Colonic mucosa (tissue), 4 donors: ENCODE data around the gene EZH2. TPM values are rescaled to one million over a fixed set of nuclear protein-coding genes. Genes with fewer than 3 reads are reported as not detected.

Experiments used
- DNase-seq: peaks from one replicate; pipeline ENCODE4 v3.0.0-alpha.2; 2020
- H3K27ac ChIP-seq: fragments of 200-600 bp; one replicate; pipeline ENCODE4 v1.8.0; 2021
- H3K27me3 ChIP-seq: fragments of 200-600 bp; one replicate; pipeline ENCODE4 v1.8.0; 2021
- H3K36me3 ChIP-seq: fragments of 200-600 bp; one replicate; pipeline ENCODE4 v1.8.0; 2021
- H3K4me1 ChIP-seq: fragments of 200-600 bp; one replicate; pipeline ENCODE4 v1.8.0; 2021; ENCODE audit warnings: mild to moderate bottlenecking
- H3K4me3 ChIP-seq: fragments of 200-600 bp; one replicate; pipeline ENCODE4 v1.8.0; 2021
- H3K9ac ChIP-seq, 2 donors: one replicate each; pipeline ENCODE4 v1.7.0; 2013; ENCODE audit warnings: control low read depth in 2 of 2, low read depth in 2 of 2, low read length in 2 of 2
- H3K9me3 ChIP-seq: fragments of 200-600 bp; one replicate; pipeline ENCODE4 v1.8.0; 2021
- intact Hi-C: fragments of 100-400 bp; cut with DNase I; formaldehyde crosslinking; loops from one replicate; pipeline ENCODE4 v1.14.1; 2022
- total RNA-seq, 2 donors: library from RNA; stranded (reverse); fragmentation: NEBNext Ultra II Directional in 1 of 2; extraction: Animal tissue kit (Norgen Biotek cat#: 25700) in 1 of 2; gene quantifications; one replicate each; pipeline ENCODE4 v1.2.1, GENCODE V29; 2021
- TF ChIP-seq, protein P1 (sequence below): fragments of 200-600 bp; IDR thresholded peaks from one replicate; pipeline ENCODE4 v1.8.0; 2022; ENCODE audit warnings: antibody characterized with exemption, mild to moderate bottlenecking
- donor health status: healthy.
- donor health status: DM: no; HTN: no; CAD: no.
- donor health status: DM: no; HTN: no; CAD: no.

EZH2 gene
- total RNA-seq, 2 donors from 2014 or later, result 13.4 to 31.7 TPM

GRCh38 chr7:148868378-148868674 is 15.8 kb downstream of the EZH2 start:
- Histone ChIP-seq H3K36me3 (no peaks in the 10 kb centered on the region), H3K9ac (no peak overlapping the region), H3K27me3 (no peaks in the 10 kb centered on the region), H3K4me1 (no peaks in the 10 kb centered on the region), H3K4me3 (no peak overlapping the region), H3K27ac (no peak overlapping the region), H3K9me3 (no peaks in the 10 kb centered on the region)
- TF ChIP-seq, protein P1, sequence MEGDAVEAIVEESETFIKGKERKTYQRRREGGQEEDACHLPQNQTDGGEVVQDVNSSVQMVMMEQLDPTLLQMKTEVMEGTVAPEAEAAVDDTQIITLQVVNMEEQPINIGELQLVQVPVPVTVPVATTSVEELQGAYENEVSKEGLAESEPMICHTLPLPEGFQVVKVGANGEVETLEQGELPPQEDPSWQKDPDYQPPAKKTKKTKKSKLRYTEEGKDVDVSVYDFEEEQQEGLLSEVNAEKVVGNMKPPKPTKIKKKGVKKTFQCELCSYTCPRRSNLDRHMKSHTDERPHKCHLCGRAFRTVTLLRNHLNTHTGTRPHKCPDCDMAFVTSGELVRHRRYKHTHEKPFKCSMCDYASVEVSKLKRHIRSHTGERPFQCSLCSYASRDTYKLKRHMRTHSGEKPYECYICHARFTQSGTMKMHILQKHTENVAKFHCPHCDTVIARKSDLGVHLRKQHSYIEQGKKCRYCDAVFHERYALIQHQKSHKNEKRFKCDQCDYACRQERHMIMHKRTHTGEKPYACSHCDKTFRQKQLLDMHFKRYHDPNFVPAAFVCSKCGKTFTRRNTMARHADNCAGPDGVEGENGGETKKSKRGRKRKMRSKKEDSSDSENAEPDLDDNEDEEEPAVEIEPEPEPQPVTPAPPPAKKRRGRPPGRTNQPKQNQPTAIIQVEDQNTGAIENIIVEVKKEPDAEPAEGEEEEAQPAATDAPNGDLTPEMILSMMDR, result no peak
- intact Hi-C loops, result no loop called here
- DNase-seq, result no peak

GRCh38 chr7:148867596-148868377 is 16.3 kb downstream of the EZH2 start:
- H3K9ac ChIP-seq, result no peak overlapping the region
- no peaks in the 10 kb centered on the region for H3K36me3 ChIP-seq
- H3K27me3 ChIP-seq, result no peaks in the 10 kb centered on the region
- H3K4me3 ChIP-seq, result no peak overlapping the region
- DNase-seq, result no peak
- intact Hi-C loops, result no loop called here
- no peaks in the 10 kb centered on the region for H3K4me1 ChIP-seq
- TF ChIP-seq, protein P1, result no peak
- H3K27ac ChIP-seq, result no peak overlapping the region
- no peaks in the 10 kb centered on the region for H3K9me3 ChIP-seq

DNA sequence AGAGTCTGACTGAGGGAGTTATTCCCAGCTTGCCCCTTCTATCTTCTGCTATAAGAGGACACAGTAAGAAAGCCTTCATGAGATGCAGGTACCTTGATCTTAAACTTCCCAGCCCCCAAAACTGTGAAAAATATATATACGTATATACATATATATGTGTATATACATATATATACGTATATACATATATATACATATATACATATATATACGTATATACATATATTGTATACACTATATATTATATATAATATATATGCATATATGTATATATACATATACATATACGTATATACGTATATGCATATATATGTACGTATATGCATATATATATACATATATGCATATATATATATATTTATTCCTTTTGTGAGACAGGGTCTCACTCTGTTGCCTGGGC is 17.7 kb downstream of the EZH2 start:
- no peaks in the 10 kb centered on the region for H3K27me3 ChIP-seq
- H3K36me3 ChIP-seq, result no peaks in the 10 kb centered on the region
- DNase-seq, result no peak
- H3K27ac ChIP-seq, result no peak overlapping the region
- intact Hi-C loops, result no loop called here
- TF ChIP-seq, protein P1, result no peak
- no peak overlapping the region for H3K9ac ChIP-seq
- no peaks in the 10 kb centered on the region for H3K9me3 ChIP-seq
- no peak overlapping the region for H3K4me3 ChIP-seq
- H3K4me1 ChIP-seq, result no peaks in the 10 kb centered on the region

- Histone ChIP-seq H3K9ac (no peak overlapping the region), H3K4me3 (no peak overlapping the region), H3K27me3 (no peaks in the 10 kb centered on the region), H3K9me3 (no peaks in the 10 kb centered on the region), H3K27ac (no peak overlapping the region), H3K4me1 (no peaks in the 10 kb centered on the region), H3K36me3 (no peaks in the 10 kb centered on the region)
- intact Hi-C loops, result no loop called here
- TF ChIP-seq, protein P1, result no peak
- no peak for DNase-seq
Measured at GRCh38 chr7:148865283-148865682, 18.8 kb downstream of the EZH2 start.

- H3K9me3 ChIP-seq, result no peaks in the 10 kb centered on the region
- no peaks in the 10 kb centered on the region for H3K36me3 ChIP-seq
- no peak overlapping the region for H3K9ac ChIP-seq
- H3K4me1 ChIP-seq, result no peaks in the 10 kb centered on the region
- TF ChIP-seq, protein P1, result no peak
- H3K27me3 ChIP-seq, result no peaks in the 10 kb centered on the region
- H3K27ac ChIP-seq, result no peak overlapping the region
- no peak for DNase-seq
- H3K4me3 ChIP-seq, result no peak overlapping the region
- intact Hi-C loops, result no loop called here
Measured at GRCh38 chr7:148863324-148863723, 20.8 kb downstream of the EZH2 start.
